ENCODE data around the gene NQO2.

DNA sequence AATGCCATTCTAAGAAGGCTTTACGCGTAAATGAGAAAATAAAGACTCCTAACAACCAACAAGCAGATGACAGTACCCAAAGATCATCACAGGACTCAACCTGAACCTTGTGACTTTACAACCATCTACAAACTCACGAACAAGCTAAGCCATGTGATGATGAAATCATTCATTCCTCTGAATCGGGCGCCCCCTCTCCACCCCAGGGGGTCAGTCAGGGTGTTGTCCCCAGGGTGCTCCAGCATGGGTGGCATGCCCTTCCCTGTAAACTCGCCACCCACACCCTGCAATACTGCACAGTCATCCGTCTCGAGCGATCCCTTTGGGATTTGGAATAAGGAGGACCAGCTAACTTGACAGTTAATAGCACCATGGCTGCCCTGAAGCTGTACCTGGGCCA is 40.9 kb upstream of the NQO2 start:
- TF ChIP-seq EZH2 (IDR thresholded peaks at IDR 0.05; ENCODE audit: borderline replicate concordance, insufficient read depth, low read depth, low read length, poor library complexity, severe bottlenecking): no peak
- TF ChIP-seq CTCF (IDR thresholded peaks at IDR 0.05): no peak
